HG03342 (cell line): ENCODE measurements around the gene MATN4.

Experiments used
- ATAC-seq: cut with Tn5 transposase; IDR thresholded peaks from one replicate; pipeline ENCODE4 v1.9.1; 2021; ENCODE audit warnings: mild to moderate bottlenecking, moderate library complexity; ENCODE audit not compliant: unreplicated experiment

Gene MATN4

GRCh38 chr20:45254383-45255262 lies 53.5 kb downstream of the MATN4 start, which contains the start of gene SLPI:
TSS of gene SLPI (minus strand) at chr20:45254564. CDS start at chr20:45254543, 21 bp downstream.
- no peak for ATAC-seq

- ATAC-seq: no peak
These were observed 54.8 kb downstream of the MATN4 start for GRCh38 chr20:45253261-45253660.

- no peak for ATAC-seq
These were observed 56.1 kb downstream of the MATN4 start for GRCh38 chr20:45251884-45252560.

GRCh38 chr20:45248609-45249008 lies 59.5 kb downstream of the MATN4 start:
- ATAC-seq: no peak

- ATAC-seq: no peak
These were observed 60.2 kb downstream of the MATN4 start for GRCh38 chr20:45247865-45248264.

- ATAC-seq: no peak
These were observed 62.0 kb downstream of the MATN4 start for GRCh38 chr20:45246109-45246508.
